GM15510 (cell line): ENCODE measurements around the gene SHF.

Source experiments
- POLR2A ChIP-seq: IDR thresholded peaks from 3 replicates; pipeline ENCODE4 v1.6.1; 2011; ENCODE audit warnings: borderline replicate concordance; ENCODE audit not compliant: insufficient read length; ENCODE audit errors: extremely low read depth

SHF gene

GRCh38 chr15:45187894-45188830 is at the start of gene SHF:
Gene SHF, minus strand, starts transcription at chr15:45187966. Its CDS starts 15 bp downstream, at chr15:45187951.
- peak; percentile 40 for TF ChIP-seq POLR2A

GRCh38 chr15:45234562-45235235 is 46.9 kb upstream of the SHF start:
- TF ChIP-seq POLR2A = no peak

- TF ChIP-seq POLR2A = no peak
Observed at GRCh38 chr15:45231864-45232562, 44.2 kb upstream of the SHF start.

GRCh38 chr15:45231132-45231531 is 43.4 kb upstream of the SHF start:
- TF ChIP-seq POLR2A = no peak

GRCh38 chr15:45230245-45230965 is 42.6 kb upstream of the SHF start:
- TF ChIP-seq POLR2A = no peak

GRCh38 chr15:45228931-45229330 is 41.2 kb upstream of the SHF start:
- TF ChIP-seq POLR2A = no peak

- TF ChIP-seq POLR2A = no peak
Observed at GRCh38 chr15:45225506-45226273, 37.9 kb upstream of the SHF start.

- TF ChIP-seq POLR2A = no peak
Observed at GRCh38 chr15:45224621-45225217, 37.0 kb upstream of the SHF start.

- no peak for TF ChIP-seq POLR2A
Observed at GRCh38 chr15:45221967-45222366, 34.2 kb upstream of the SHF start.

- TF ChIP-seq POLR2A = no peak
Observed at GRCh38 chr15:45221053-45221599, 33.4 kb upstream of the SHF start.

GRCh38 chr15:45212493-45212892 is 24.7 kb upstream of the SHF start:
- TF ChIP-seq POLR2A = no peak

- TF ChIP-seq POLR2A = no peak
Observed at GRCh38 chr15:45205192-45205591, 17.4 kb upstream of the SHF start.

GRCh38 chr15:45203182-45203581 is 15.4 kb upstream of the SHF start:
- TF ChIP-seq POLR2A = no peak
